B cell (primary cell): Measurements from ENCODE around the gene RANBP3L. TPM values are rescaled to one million over a fixed set of nuclear protein-coding genes. Genes with fewer than 3 reads are reported as not detected.

Source experiments
- ATAC-seq: fragments of 200-7000 bp; cut with Tn5 transposase; one replicate; pipeline ENCODE4 v1.10.0; 2021; ENCODE audit warnings: low read depth, mild to moderate bottlenecking, moderate number of reproducible peaks, moderate library complexity
- CTCF ChIA-PET: fragments of 350-600 bp; sonication (Branson Sonifier 250); formaldehyde crosslinking; loops from one replicate; lab custom pipeline; 2021; ENCODE audit warnings: antibody characterized with exemption, inconsistent platforms; lab: Charles Lee
- POLR2A ChIA-PET: fragments of 350-600 bp; sonication (Branson Sonifier 250); formaldehyde crosslinking; loops from one replicate; lab custom pipeline; 2021; ENCODE audit warnings: antibody characterized with exemption; lab: Charles Lee
- DNase-seq: peaks from one replicate; pipeline ENCODE4 v3.0.0; 2013
- H2AFZ ChIP-seq: 2 replicates; pipeline ENCODE4 v1.6.1; 2012; ENCODE audit warnings: mild to moderate bottlenecking, low read depth, low read length; ENCODE audit not compliant: insufficient read depth, poor library complexity, severe bottlenecking
- H3K27ac ChIP-seq, 2 donors: 1 replicate in 1 of 2; 2 replicates in 1 of 2; pipeline ENCODE4 v1.5.1; 2012 to 2013; ENCODE audit warnings: low read length in 2 of 2, mild to moderate bottlenecking in 2 of 2, moderate library complexity in 1 of 2
- H3K27me3 ChIP-seq, 4 experiments: fragments of 200-600 bp in 1 of 4; sonication (generic) in 1 of 4; replicated peaks in 1 of 4; 1 replicate in 2 of 4; 2 replicates in 2 of 4; pipeline versions ENCODE4 v1.6.1 to v1.7.0; 2013 to 2016; ENCODE audit warnings: low read length in 3 of 4, mild to moderate bottlenecking in 2 of 4, mixed read lengths in 1 of 4, moderate library complexity in 1 of 4; ENCODE audit not compliant: insufficient read depth in 4 of 4, control insufficient read depth in 3 of 4; ENCODE audit errors: control extremely low read depth in 1 of 4
- H3K36me3 ChIP-seq, 2 experiments: replicated peaks in 1 of 2; 1 replicate in 1 of 2; 2 replicates in 1 of 2; pipeline versions ENCODE4 v1.6.1 to v1.7.1; 2013; ENCODE audit warnings: low read length in 1 of 2; ENCODE audit not compliant: insufficient read depth in 2 of 2, control insufficient read depth in 1 of 2; ENCODE audit errors: control extremely low read depth in 1 of 2, extremely low read depth in 1 of 2
- H3K4me1 ChIP-seq, 2 donors: fragments of 200-600 bp in 1 of 2; sonication (generic) in 1 of 2; 1 replicate in 1 of 2; 2 replicates in 1 of 2; pipeline versions ENCODE4 v1.5.1 to v1.6.1; 2013 to 2017; ENCODE audit warnings: low read length in 2 of 2; ENCODE audit not compliant: control insufficient read depth in 2 of 2, insufficient read depth in 2 of 2
- H3K4me2 ChIP-seq: replicated peaks from 2 replicates; pipeline ENCODE3; 2012; ENCODE audit warnings: mild to moderate bottlenecking, low read depth, low read length; ENCODE audit not compliant: poor library complexity, severe bottlenecking
- H3K4me3 ChIP-seq, 5 experiments: fragments of 200-600 bp in 1 of 5; sonication (generic) in 1 of 5; 1 replicate in 3 of 5; 2 replicates in 2 of 5; pipeline versions ENCODE4 v1.5.1 to v1.7.0; 2011 to 2016; ENCODE audit warnings: low read length in 4 of 5, mild to moderate bottlenecking in 4 of 5, low read depth in 2 of 5, control low read depth in 1 of 5, moderate library complexity in 1 of 5; ENCODE audit not compliant: insufficient read depth in 1 of 5; ENCODE audit errors: control extremely low read depth in 1 of 5, extremely low read depth in 1 of 5
- H3K79me2 ChIP-seq: fragments of 200-600 bp; sonication (generic); one replicate; pipeline ENCODE4 v1.6.0; 2016; ENCODE audit warnings: low read length; ENCODE audit not compliant: control insufficient read depth, insufficient read depth
- H3K9ac ChIP-seq: fragments of 200-600 bp; sonication (generic); 2 replicates; pipeline ENCODE4 v1.6.1; 2017; ENCODE audit warnings: mild to moderate bottlenecking, low read length, moderate library complexity
- H3K9me3 ChIP-seq, 3 donors: one replicate each; pipeline versions ENCODE4 v1.6.1 to v1.7.1; 2013; ENCODE audit warnings: low read length in 2 of 3; ENCODE audit not compliant: control insufficient read depth in 2 of 3, insufficient read depth in 1 of 3; ENCODE audit errors: control extremely low read depth in 1 of 3
- H4K20me1 ChIP-seq: 2 replicates; pipeline ENCODE4 v1.6.0; 2012; ENCODE audit warnings: mild to moderate bottlenecking, low read length; ENCODE audit not compliant: insufficient read depth, control insufficient read depth, poor library complexity, severe bottlenecking
- H3K27ac Mint-ChIP-seq: one replicate; pipeline ENCODE4 v1.8.0; 2021; ENCODE audit warnings: mixed read lengths
- H3K27me3 Mint-ChIP-seq: one replicate; pipeline ENCODE4 v1.8.0; 2021; ENCODE audit warnings: mixed read lengths
- H3K4me1 Mint-ChIP-seq: one replicate; pipeline ENCODE4 v1.8.0; 2021; ENCODE audit warnings: mixed read lengths
- H3K4me3 Mint-ChIP-seq: one replicate; pipeline ENCODE4 v1.8.0; 2021; ENCODE audit warnings: mixed read lengths
- H3K9me3 Mint-ChIP-seq: one replicate; pipeline ENCODE4 v1.8.0; 2022; ENCODE audit warnings: mixed read lengths; ENCODE audit not compliant: insufficient read depth
- EZH2 ChIP-seq: IDR thresholded peaks from 2 replicates; pipeline ENCODE4 v1.6.1; 2012; ENCODE audit warnings: borderline replicate concordance, low read depth, mild to moderate bottlenecking, moderate library complexity, low read length; ENCODE audit not compliant: insufficient read depth, poor library complexity, severe bottlenecking
- WGBS: methylation state at CpG from one replicate; pipeline ENCODE4 v1.1.5; 2013; ENCODE audit warnings: missing lambda C conversion rate; ENCODE audit not compliant: insufficient coverage; 5-methylcytosine and 5-hydroxymethylcytosine counted together
- intact Hi-C: fragments of 100-400 bp; cut with micrococcal nuclease; formaldehyde crosslinking; loops from one replicate; pipeline ENCODE4 v1.10.0; 2022
- polyA plus RNA-seq: library from polyadenylated mRNA; depleted of rRNA; stranded (reverse); fragments of >200 nt; gene quantifications from 2 replicates; pipeline ENCODE4 v1.2.3, GENCODE V29; 2012
- total RNA-seq, 2 donors: library from RNA; stranded (reverse); fragments of 120-200 nt in 1 of 2; gene quantifications; 1 replicate in 1 of 2; 2 replicates in 1 of 2; pipeline versions ENCODE4 v1.2.3 to v1.2.4, GENCODE V29; 2013 to 2022
- TF ChIP-seq, protein P1 (sequence below): fragments of 200-600 bp; IDR thresholded peaks from one replicate; pipeline ENCODE4 v1.8.0; 2022; ENCODE audit warnings: antibody characterized with exemption, mild to moderate bottlenecking

The RANBP3L gene
- total and polyA plus RNA-seq, 2 donors (not counting 1 experiment from before 2014, with no cell fraction given) = not detected

- no peaks in the 10 kb centered on the region for H3K9me3 Mint-ChIP-seq
- DNase-seq (no peak), ATAC-seq (no peak)
- Histone ChIP-seq H3K9ac (no peak overlapping the region), H3K36me3 (no peaks in the 10 kb centered on the region), H3K4me3 (no peak overlapping the region), H3K79me2 (no peaks in the 10 kb centered on the region), H3K27me3 (no peaks in the 10 kb centered on the region), H3K4me2 (no peak overlapping the region), H3K4me1 (peaks cover 0 to 3% of the 10 kb centered on the region in 2 donors), H2AFZ (no peak overlapping the region), H3K27ac (no peak overlapping the region), H3K9me3 (no peaks in the 10 kb centered on the region), H4K20me1 (no peaks in the 10 kb centered on the region)
- POLR2A ChIA-PET = no interaction called here
- H3K4me1 Mint-ChIP-seq = peaks cover 4% of the 10 kb centered on the region
- H3K4me3 Mint-ChIP-seq = no peak overlapping the region
- WGBS = no CpG with 5 or more reads among the region's 2 CpGs
- intact Hi-C loops = no loop called here
- TF ChIP-seq EZH2 = no peak
- TF ChIP-seq, protein P1, sequence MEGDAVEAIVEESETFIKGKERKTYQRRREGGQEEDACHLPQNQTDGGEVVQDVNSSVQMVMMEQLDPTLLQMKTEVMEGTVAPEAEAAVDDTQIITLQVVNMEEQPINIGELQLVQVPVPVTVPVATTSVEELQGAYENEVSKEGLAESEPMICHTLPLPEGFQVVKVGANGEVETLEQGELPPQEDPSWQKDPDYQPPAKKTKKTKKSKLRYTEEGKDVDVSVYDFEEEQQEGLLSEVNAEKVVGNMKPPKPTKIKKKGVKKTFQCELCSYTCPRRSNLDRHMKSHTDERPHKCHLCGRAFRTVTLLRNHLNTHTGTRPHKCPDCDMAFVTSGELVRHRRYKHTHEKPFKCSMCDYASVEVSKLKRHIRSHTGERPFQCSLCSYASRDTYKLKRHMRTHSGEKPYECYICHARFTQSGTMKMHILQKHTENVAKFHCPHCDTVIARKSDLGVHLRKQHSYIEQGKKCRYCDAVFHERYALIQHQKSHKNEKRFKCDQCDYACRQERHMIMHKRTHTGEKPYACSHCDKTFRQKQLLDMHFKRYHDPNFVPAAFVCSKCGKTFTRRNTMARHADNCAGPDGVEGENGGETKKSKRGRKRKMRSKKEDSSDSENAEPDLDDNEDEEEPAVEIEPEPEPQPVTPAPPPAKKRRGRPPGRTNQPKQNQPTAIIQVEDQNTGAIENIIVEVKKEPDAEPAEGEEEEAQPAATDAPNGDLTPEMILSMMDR = no peak
- CTCF ChIA-PET = no interaction called here
- H3K27me3 Mint-ChIP-seq = peaks cover 3% of the 10 kb centered on the region
- H3K27ac Mint-ChIP-seq = no peak overlapping the region
Observed at GRCh38 chr5:36281626-36282025, 20.1 kb downstream of the RANBP3L start.

DNA sequence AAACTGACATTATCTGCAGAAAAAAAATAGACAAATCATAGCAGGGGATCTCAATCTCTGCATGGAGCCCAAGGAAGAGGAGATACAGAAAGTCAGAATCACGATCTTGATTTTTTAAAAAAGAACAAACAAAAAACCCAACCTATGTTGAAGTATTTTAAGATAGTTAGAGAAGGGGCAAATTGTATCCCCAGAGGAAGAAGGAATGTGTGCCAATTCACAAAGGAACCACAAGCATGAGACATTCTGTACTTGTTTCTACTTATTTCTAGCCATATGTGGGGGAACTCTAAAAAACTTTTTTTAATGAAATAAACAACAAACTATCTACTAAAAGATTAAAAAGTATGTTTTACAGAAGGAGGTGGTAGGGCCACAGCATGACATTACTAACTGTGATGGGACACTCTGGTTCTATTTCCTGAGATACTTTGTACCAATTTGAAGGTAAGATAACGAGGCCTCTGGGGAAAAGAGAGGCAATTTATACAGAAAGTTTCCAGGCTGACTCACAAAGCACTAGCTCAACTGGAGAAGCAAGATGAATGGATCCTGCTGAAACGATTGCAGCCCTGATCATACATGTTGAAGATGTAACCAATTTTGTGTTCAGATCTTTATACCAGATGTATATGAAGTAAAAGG lies 22.5 kb downstream of the RANBP3L start:
- no peak for DNase-seq

More for the DNA sequence above, 22.5 kb downstream of the RANBP3L start:
- Histone ChIP-seq H3K36me3 (no peaks in the 10 kb centered on the region), H3K4me2 (no peak overlapping the region), H2AFZ (no peak overlapping the region), H3K9me3 (no peaks in the 10 kb centered on the region), H3K27me3 (no peaks in the 10 kb centered on the region), H3K9ac (no peak overlapping the region), H3K4me1 (peaks cover 0 to 3% of the 10 kb centered on the region in 2 donors), H3K4me3 (no peak overlapping the region), H3K79me2 (no peaks in the 10 kb centered on the region), H3K27ac (no peak overlapping the region), H4K20me1 (no peaks in the 10 kb centered on the region)
- no peak overlapping the region for H3K4me3 Mint-ChIP-seq
- TF ChIP-seq, protein P1 = no peak
- no peak for TF ChIP-seq EZH2
- intact Hi-C loops = loop anchor here (10.0 kb wide), 1 partner anchor 106 kb away; no protein-coding TSS in a partner anchor
- CTCF ChIA-PET = interaction anchor here (1.5 to 1.8 kb wide), 2 partner anchors 12 to 14 kb away, joined by 4 to 5 read pairs; no protein-coding TSS in a partner anchor
- WGBS = 83% methylated on average over 1 of the region's 3 CpGs
- peaks cover 4% of the 10 kb centered on the region for H3K4me1 Mint-ChIP-seq
- POLR2A ChIA-PET = no interaction called here
- ATAC-seq = no peak
- peaks cover 3% of the 10 kb centered on the region for H3K27me3 Mint-ChIP-seq
- H3K9me3 Mint-ChIP-seq = no peaks in the 10 kb centered on the region
- no peak overlapping the region for H3K27ac Mint-ChIP-seq
